Activated CD4-positive, alpha-beta T cell treated with anti-CD3 and anti-CD28 coated beads, Interleukin-2, amount 50 U/mL, for 24 hours (primary cell): Measurements from ENCODE around the gene LRRC37B.
"Not testable (repeated sequence)": the region's sequence is repeated elsewhere in the genome, so short reads cannot be mapped to it uniquely, and the experiment has no call there.

Experiments used
- DNase-seq, 2 donors: peaks; one replicate each; pipeline ENCODE4 v3.0.0-alpha.2; 2020; ENCODE audit warnings: low read depth in 1 of 2, low spot score in 1 of 2

LRRC37B gene

DNA sequence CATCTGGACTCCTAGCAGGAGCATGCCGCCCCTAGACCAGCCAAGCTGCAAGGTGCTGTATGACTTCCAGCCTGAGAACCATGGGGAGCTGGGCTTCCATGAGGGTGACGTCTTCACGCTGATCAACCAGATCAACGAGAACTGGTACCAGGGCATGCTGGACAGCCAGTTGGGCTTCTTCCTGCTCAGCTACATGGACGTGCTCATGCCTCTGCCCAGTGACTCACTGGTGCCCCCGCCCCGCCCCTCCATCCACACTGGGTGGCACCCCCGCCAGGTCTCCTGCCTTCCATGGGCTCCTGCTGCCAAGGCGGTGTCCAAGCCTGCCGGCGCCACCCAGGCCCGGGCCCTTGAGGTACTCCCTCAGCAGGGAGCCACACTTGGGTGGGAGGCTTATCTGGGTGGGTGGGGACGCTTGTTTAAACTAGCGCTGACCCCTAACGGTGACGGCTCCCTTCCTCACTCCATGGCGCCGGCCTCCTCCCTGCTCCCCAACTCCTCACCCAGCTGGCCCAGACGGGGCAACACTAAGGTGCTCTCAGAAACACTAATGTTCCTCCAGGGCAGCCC lies 34.2 kb downstream of the LRRC37B start:
- DNase-seq: not testable (repeated sequence)

GRCh38 chr17:32042266-32042665 lies 35.1 kb downstream of the LRRC37B start:
- DNase-seq: not testable (repeated sequence)

DNA sequence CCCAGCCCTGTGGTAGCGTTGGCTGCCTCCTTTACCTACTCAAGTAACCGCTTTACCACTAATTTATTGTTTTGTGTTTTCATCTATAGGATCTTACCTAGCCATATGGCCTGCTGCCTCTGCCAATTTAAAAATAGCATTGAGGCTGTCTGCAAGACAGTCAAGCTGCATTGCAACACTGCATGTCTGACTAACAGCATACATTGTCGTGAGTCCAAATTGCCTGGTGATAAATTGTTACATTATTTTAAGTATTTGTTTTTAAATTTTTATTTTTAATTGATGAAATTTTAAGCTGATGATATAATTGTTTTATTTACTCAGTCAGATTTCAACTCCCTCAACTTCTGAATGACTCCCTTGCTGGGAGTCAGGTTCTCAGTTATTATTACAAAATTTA lies 38.4 kb downstream of the LRRC37B start:
- not testable (repeated sequence) for DNase-seq

DNA sequence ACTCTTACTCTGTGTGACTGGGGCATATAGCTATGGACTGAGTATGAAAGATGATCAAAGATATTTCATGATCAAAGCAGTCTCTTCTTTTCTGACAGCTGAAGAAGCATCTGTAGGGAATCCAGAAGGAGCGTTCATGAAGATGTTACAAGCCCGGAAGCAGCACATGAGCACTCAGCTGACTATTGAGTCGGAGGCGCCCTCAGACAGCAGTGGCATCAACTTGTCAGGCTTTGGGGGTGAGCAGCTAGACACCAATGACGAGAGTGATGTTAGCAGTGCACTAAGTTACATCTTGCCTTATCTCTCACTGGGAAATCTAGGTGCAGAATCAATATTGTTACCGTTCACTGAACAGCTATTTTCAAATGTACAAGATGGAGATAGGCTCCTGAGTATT lies 40.5 kb downstream of the LRRC37B start:
- not testable (repeated sequence) for DNase-seq

GRCh38 chr17:32054985-32055384 lies 47.8 kb downstream of the LRRC37B start:
- not testable (repeated sequence) for DNase-seq

GRCh38 chr17:32055425-32055824 lies 48.2 kb downstream of the LRRC37B start:
- not testable (repeated sequence) for DNase-seq

- DNase-seq: not testable (repeated sequence)
Observed at GRCh38 chr17:32056500-32056899, 49.3 kb downstream of the LRRC37B start.

- DNase-seq: not testable (repeated sequence)
Observed at GRCh38 chr17:32057460-32058105, 50.4 kb downstream of the LRRC37B start.

GRCh38 chr17:32060695-32061094 lies 53.5 kb downstream of the LRRC37B start:
- not testable (repeated sequence) for DNase-seq

- not testable (repeated sequence) for DNase-seq
Observed at GRCh38 chr17:32061840-32062239, 54.7 kb downstream of the LRRC37B start.

DNA sequence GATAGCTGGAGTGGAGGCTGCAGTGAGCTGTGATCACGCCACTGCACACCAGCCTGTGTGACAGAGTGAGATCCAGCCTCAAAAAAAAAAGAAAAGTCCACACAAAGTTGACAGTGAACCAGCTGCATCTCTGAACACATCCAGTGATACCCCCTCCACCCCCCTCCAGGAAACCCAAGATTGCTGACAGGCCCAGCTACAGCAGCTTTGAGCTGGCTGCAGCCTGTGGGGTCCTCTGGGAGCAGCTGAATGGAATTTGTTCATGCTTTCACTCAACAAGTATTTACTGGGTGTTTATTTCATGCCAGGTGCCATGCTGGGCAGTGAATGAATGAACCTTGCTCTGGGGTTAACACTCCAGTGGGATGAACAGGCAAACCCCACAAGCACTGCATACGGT lies 56.9 kb downstream of the LRRC37B start:
- DNase-seq: not testable (repeated sequence)

- DNase-seq: not testable (repeated sequence)
Observed at GRCh38 chr17:32066123-32066680, 59.0 kb downstream of the LRRC37B start.

- DNase-seq: peak; percentile 24 to 41
Observed at GRCh38 chr17:32066863-32067642, 59.9 kb downstream of the LRRC37B start.

DNA sequence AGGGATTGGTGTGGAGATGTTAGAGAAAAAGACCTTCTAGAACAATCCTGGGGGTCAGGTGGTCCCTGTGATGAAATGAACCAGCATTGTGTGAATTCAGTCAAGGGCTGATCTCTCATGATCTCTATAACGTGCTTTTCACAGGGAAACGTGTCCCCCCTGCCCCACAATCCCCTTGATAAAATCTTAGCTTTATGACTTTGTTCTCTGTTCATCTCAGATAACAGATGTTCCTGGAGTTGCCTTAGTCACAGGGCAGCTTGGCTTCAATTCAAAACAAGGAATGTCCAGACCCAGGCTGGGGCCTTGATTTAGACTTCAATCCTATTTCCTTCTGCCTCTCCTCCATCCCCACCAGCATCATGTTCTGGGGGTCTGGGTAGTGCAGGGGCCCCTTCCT lies 61.9 kb downstream of the LRRC37B start:
- not testable (repeated sequence) for DNase-seq

- DNase-seq: not testable (repeated sequence)
Observed at GRCh38 chr17:32071961-32072360, 64.8 kb downstream of the LRRC37B start.

GRCh38 chr17:32073131-32073530 lies 65.9 kb downstream of the LRRC37B start:
- not testable (repeated sequence) for DNase-seq

GRCh38 chr17:32079753-32080152 lies 72.6 kb downstream of the LRRC37B start:
- DNase-seq: peak in 1 of 2 donors; percentile 51

GRCh38 chr17:32083550-32083979 lies 76.4 kb downstream of the LRRC37B start:
- not testable (repeated sequence) for DNase-seq

DNA sequence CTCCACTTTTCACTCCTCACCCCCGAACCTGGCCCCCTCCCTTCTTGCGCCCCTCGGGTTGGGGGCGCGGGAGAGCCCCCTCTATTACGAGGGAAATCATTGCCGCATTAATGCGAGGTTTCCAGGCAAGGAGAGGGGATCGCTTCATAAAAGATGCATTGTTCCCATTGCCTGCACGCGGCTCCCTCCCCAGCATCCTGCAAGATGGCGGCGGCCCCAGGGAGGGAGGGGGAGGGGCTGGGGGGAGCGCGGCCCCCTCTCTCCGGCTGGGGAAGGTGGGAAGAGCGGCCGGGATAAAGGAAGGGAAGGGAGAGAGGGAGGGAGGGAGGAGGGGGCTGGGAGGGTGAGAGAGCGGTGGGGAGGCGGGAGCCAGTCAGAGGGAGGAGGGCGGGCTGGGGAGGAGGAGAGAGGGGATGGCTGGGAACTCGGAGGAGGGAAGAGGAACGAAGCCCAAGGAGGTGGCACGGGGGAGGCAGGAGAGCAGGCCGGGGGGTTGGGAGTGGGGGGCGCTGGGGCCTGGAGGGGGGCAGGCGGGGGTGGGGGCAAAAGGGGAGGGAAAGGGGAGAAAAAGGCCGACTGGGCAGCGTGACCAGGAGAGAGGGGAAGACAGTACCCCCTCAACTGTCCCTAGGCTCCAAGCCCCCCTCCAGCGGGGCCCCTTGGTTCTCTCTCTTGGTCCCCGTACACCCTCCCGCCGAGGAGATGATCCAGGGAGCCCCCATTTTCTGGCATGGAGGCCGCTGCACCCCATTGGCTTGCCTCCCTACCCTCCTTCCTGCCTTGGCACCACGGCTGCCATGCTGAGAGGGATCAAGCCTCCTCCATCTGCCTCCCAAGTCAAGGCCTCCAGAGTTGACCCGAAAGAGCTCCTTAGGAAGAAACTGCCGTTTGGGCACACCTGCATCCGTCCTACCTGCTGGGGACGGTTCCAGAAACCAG lies 77.1 kb downstream of the LRRC37B start:
- not testable (repeated sequence) for DNase-seq
